T-helper 22 cell (primary cell): ENCODE measurements around the gene THRB.

Source experiments
- DNase-seq: peaks from one replicate; pipeline ENCODE4 v3.0.0-alpha.2; 2020; ENCODE audit warnings: low read depth

Gene THRB

GRCh38 chr3:24177201-24177600, 317.4 kb downstream of the THRB start:
- DNase-seq: no peak

- DNase-seq: no peak
Measured at GRCh38 chr3:24174614-24175013, 320.0 kb downstream of the THRB start.

- DNase-seq: no peak
Measured at GRCh38 chr3:24168977-24169376, 325.7 kb downstream of the THRB start.

- DNase-seq: no peak
Measured at GRCh38 chr3:24167429-24167828, 327.2 kb downstream of the THRB start.

GRCh38 chr3:24166515-24166914, 328.1 kb downstream of the THRB start:
- DNase-seq: no peak

GRCh38 chr3:24165603-24165982, 329.1 kb downstream of the THRB start:
- no peak for DNase-seq

GRCh38 chr3:24164967-24165602, 329.6 kb downstream of the THRB start:
- no peak for DNase-seq

- no peak for DNase-seq
Measured at GRCh38 chr3:24162929-24163328, 331.7 kb downstream of the THRB start.

- no peak for DNase-seq
Measured at GRCh38 chr3:24161841-24162240, 332.8 kb downstream of the THRB start.

- DNase-seq: no peak
Measured at GRCh38 chr3:24160424-24161095, 334.1 kb downstream of the THRB start.

- no peak for DNase-seq
Measured at GRCh38 chr3:24158761-24159454, 335.7 kb downstream of the THRB start.

- DNase-seq: no peak
Measured at GRCh38 chr3:24157106-24157505, 337.5 kb downstream of the THRB start.

- no peak for DNase-seq
Measured at GRCh38 chr3:24156466-24156865, 338.2 kb downstream of the THRB start.

- no peak for DNase-seq
Measured at GRCh38 chr3:24155276-24155675, 339.4 kb downstream of the THRB start.

- no peak for DNase-seq
Measured at GRCh38 chr3:24154781-24155180, 339.9 kb downstream of the THRB start.

- no peak for DNase-seq
Measured at GRCh38 chr3:24154013-24154695, 340.5 kb downstream of the THRB start.

- DNase-seq: no peak
Measured at GRCh38 chr3:24151594-24151993, 343.1 kb downstream of the THRB start.

- no peak for DNase-seq
Measured at GRCh38 chr3:24149032-24149431, 345.6 kb downstream of the THRB start.

GRCh38 chr3:24145981-24146822, 348.4 kb downstream of the THRB start:
- no peak for DNase-seq

GRCh38 chr3:24145481-24145880, 349.2 kb downstream of the THRB start:
- no peak for DNase-seq

- DNase-seq: no peak
Measured at GRCh38 chr3:24142127-24142526, 352.5 kb downstream of the THRB start.

- no peak for DNase-seq
Measured at GRCh38 chr3:24141548-24141947, 353.1 kb downstream of the THRB start.
